ENCODE results near the gene TSPAN3. TPM values are rescaled to one million over a fixed set of nuclear protein-coding genes. Genes with fewer than 3 reads are reported as not detected.

The TSPAN3 gene
- total and polyA plus RNA-seq, 4 donors, result 49.3 to 82.8 (median 78.7) TPM

DNA sequence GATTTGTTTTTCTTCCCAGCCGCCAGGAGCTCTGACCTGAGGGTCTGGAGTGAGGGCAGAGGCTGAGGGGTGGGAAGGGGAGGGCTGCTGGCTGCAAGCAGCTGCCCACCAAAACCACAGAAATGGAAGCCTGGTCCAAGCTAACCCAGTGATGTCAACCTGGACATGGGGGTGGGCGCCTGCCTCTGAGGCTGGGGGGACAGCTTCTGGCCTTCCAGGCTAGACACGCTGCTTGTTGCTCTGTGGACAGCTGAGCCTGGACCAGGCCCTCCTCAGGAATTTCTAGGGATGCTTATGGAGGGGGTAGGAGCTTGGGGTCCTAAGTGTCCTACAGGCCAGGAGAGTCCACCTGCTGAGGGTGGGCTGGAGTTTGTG lies 54.6 kb downstream of the TSPAN3 start:
- no peaks in the 10 kb centered on the region for H3K27me3 ChIP-seq (ENCODE audit: control insufficient read depth in 4 of 4, insufficient read depth in 4 of 4, low read length in 3 of 4)
- H3K27ac ChIP-seq (ENCODE audit: low read depth in 1 of 2, low read length in 2 of 2), result no peak overlapping the region
- no peaks in the 10 kb centered on the region for H3K36me3 ChIP-seq (ENCODE audit: control insufficient read depth in 4 of 4, insufficient read depth in 3 of 4, low read depth in 1 of 4, low read length in 3 of 4)
- no peaks in the 10 kb centered on the region for H3K9me3 ChIP-seq (ENCODE audit: control insufficient read depth in 4 of 4, low read length in 3 of 4)
- H3K4me3 ChIP-seq (ENCODE audit: low read depth in 1 of 3, low read length in 3 of 3), result no peak overlapping the region
- DNase-seq (ENCODE audit: low spot score), result no peak
- H3K4me1 ChIP-seq (ENCODE audit: control insufficient read depth in 4 of 4, insufficient read depth in 4 of 4, low read length in 3 of 4), result no peaks in the 10 kb centered on the region
- 89% methylated on average over 3 of the region's 3 CpGs for WGBS
- no peak overlapping the region for H3K9ac ChIP-seq (ENCODE audit: low read depth in 1 of 2, low read length in 2 of 2)
- TF ChIP-seq JUND (IDR thresholded peaks at IDR 0.05) (no peak), RXRA (IDR thresholded peaks at IDR 0.05) (no peak), EGR1 (IDR thresholded peaks at IDR 0.05; ENCODE audit: low read depth in 2 of 2) (no peak), HNF4G (IDR thresholded peaks at IDR 0.05) (no peak), FOXA2 (IDR thresholded peaks at IDR 0.05) (no peak), YY1 (IDR thresholded peaks at IDR 0.05) (no peak), FOXA1 (IDR thresholded peaks at IDR 0.05) (no peak), NR2F2 (IDR thresholded peaks at IDR 0.05) (no peak)
- TF ChIP-seq, protein P1, sequence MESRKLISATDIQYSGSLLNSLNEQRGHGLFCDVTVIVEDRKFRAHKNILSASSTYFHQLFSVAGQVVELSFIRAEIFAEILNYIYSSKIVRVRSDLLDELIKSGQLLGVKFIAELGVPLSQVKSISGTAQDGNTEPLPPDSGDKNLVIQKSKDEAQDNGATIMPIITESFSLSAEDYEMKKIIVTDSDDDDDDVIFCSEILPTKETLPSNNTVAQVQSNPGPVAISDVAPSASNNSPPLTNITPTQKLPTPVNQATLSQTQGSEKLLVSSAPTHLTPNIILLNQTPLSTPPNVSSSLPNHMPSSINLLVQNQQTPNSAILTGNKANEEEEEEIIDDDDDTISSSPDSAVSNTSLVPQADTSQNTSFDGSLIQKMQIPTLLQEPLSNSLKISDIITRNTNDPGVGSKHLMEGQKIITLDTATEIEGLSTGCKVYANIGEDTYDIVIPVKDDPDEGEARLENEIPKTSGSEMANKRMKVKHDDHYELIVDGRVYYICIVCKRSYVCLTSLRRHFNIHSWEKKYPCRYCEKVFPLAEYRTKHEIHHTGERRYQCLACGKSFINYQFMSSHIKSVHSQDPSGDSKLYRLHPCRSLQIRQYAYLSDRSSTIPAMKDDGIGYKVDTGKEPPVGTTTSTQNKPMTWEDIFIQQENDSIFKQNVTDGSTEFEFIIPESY (IDR thresholded peaks at IDR 0.05), result no peak
- TF ChIP-seq, protein P2, sequence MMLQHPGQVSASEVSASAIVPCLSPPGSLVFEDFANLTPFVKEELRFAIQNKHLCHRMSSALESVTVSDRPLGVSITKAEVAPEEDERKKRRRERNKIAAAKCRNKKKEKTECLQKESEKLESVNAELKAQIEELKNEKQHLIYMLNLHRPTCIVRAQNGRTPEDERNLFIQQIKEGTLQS (IDR thresholded peaks at IDR 0.05), result no peak
- TF ChIP-seq, protein P3, sequence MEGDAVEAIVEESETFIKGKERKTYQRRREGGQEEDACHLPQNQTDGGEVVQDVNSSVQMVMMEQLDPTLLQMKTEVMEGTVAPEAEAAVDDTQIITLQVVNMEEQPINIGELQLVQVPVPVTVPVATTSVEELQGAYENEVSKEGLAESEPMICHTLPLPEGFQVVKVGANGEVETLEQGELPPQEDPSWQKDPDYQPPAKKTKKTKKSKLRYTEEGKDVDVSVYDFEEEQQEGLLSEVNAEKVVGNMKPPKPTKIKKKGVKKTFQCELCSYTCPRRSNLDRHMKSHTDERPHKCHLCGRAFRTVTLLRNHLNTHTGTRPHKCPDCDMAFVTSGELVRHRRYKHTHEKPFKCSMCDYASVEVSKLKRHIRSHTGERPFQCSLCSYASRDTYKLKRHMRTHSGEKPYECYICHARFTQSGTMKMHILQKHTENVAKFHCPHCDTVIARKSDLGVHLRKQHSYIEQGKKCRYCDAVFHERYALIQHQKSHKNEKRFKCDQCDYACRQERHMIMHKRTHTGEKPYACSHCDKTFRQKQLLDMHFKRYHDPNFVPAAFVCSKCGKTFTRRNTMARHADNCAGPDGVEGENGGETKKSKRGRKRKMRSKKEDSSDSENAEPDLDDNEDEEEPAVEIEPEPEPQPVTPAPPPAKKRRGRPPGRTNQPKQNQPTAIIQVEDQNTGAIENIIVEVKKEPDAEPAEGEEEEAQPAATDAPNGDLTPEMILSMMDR (IDR thresholded peaks at IDR 0.05; ENCODE audit: low read depth, low read length, missing input control), result no peak

DNA sequence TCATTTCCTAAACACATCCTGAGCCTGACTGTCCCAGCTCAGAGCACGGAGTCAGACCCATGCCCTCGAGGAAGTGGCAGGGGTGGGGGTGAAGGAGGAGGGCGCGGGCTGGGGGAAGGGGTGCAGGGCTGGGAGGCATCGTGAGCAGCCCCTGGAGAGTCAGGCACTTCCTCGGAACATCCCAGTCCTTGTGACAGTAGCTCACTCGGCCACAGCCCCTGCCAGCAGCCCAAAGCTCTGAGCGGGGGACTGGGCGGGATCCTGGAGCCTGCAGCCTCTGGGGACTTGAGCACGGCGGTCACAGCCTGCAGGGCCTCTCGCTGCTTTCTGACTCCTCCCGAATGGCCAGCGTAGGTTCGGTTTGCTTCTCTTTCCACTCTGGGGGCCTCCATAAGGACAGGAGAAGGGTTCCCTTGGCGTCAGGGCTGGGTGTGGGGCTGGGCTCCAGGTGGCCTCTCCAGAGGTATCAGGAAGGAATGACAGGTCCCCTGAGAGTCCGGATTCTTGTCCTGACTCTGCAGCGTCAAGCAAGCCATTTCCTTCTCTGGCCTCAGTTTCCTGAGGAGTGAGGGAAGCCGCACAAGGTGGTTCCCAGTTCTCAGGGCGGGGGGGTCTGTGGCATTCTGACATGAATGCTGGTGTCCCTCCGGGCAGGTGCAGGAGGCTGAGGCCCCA lies 55.1 kb downstream of the TSPAN3 start:
- TF ChIP-seq TAF1 (conservative IDR thresholded peaks at IDR 0.05) (no peak), SP1 (IDR thresholded peaks at IDR 0.05) (no peak), YY1 (IDR thresholded peaks at IDR 0.05) (no peak), NR2F2 (IDR thresholded peaks at IDR 0.05) (no peak), FOXA1 (IDR thresholded peaks at IDR 0.05) (no peak), GABPA (IDR thresholded peaks at IDR 0.05 in 1 of 2, conservative IDR thresholded peaks at IDR 0.05 in 1 of 2) (no peak), FOXA2 (IDR thresholded peaks at IDR 0.05) (no peak), EGR1 (IDR thresholded peaks at IDR 0.05; ENCODE audit: low read depth in 2 of 2) (no peak), HNF4G (IDR thresholded peaks at IDR 0.05) (no peak), HNF4A (conservative IDR thresholded peaks at IDR 0.05) (no peak), RAD21 (IDR thresholded peaks at IDR 0.05) (no peak), JUND (IDR thresholded peaks at IDR 0.05) (no peak), RXRA (IDR thresholded peaks at IDR 0.05) (no peak)
- TF ChIP-seq, protein P4, sequence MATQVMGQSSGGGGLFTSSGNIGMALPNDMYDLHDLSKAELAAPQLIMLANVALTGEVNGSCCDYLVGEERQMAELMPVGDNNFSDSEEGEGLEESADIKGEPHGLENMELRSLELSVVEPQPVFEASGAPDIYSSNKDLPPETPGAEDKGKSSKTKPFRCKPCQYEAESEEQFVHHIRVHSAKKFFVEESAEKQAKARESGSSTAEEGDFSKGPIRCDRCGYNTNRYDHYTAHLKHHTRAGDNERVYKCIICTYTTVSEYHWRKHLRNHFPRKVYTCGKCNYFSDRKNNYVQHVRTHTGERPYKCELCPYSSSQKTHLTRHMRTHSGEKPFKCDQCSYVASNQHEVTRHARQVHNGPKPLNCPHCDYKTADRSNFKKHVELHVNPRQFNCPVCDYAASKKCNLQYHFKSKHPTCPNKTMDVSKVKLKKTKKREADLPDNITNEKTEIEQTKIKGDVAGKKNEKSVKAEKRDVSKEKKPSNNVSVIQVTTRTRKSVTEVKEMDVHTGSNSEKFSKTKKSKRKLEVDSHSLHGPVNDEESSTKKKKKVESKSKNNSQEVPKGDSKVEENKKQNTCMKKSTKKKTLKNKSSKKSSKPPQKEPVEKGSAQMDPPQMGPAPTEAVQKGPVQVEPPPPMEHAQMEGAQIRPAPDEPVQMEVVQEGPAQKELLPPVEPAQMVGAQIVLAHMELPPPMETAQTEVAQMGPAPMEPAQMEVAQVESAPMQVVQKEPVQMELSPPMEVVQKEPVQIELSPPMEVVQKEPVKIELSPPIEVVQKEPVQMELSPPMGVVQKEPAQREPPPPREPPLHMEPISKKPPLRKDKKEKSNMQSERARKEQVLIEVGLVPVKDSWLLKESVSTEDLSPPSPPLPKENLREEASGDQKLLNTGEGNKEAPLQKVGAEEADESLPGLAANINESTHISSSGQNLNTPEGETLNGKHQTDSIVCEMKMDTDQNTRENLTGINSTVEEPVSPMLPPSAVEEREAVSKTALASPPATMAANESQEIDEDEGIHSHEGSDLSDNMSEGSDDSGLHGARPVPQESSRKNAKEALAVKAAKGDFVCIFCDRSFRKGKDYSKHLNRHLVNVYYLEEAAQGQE (IDR thresholded peaks at IDR 0.05), result no peak
- TF ChIP-seq, protein P1 (IDR thresholded peaks at IDR 0.05), result no peak
- TF ChIP-seq, protein P5, sequence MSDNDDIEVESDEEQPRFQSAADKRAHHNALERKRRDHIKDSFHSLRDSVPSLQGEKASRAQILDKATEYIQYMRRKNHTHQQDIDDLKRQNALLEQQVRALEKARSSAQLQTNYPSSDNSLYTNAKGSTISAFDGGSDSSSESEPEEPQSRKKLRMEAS (IDR thresholded peaks at IDR 0.05), result no peak
- TF ChIP-seq, protein P2 (IDR thresholded peaks at IDR 0.05), result no peak
- TF ChIP-seq, protein P3 (IDR thresholded peaks at IDR 0.05; ENCODE audit: low read depth, low read length, missing input control), result no peak
- H3K9me3 ChIP-seq (ENCODE audit: control insufficient read depth in 4 of 4, low read length in 3 of 4), result no peaks in the 10 kb centered on the region
- no peaks in the 10 kb centered on the region for H3K36me3 ChIP-seq (ENCODE audit: control insufficient read depth in 4 of 4, insufficient read depth in 3 of 4, low read depth in 1 of 4, low read length in 3 of 4)
- DNase-seq (ENCODE audit: low spot score), result no peak
- 73% methylated on average over 21 of the region's 21 CpGs for WGBS
- H3K27me3 ChIP-seq (ENCODE audit: control insufficient read depth in 4 of 4, insufficient read depth in 4 of 4, low read length in 3 of 4), result no peaks in the 10 kb centered on the region
- H3K27ac ChIP-seq (ENCODE audit: low read depth in 1 of 2, low read length in 2 of 2), result no peak overlapping the region
- H3K4me3 ChIP-seq (ENCODE audit: low read depth in 1 of 3, low read length in 3 of 3), result no peak overlapping the region
- H3K4me1 ChIP-seq (ENCODE audit: control insufficient read depth in 4 of 4, insufficient read depth in 4 of 4, low read length in 3 of 4), result no peaks in the 10 kb centered on the region
- no peak overlapping the region for H3K9ac ChIP-seq (ENCODE audit: low read depth in 1 of 2, low read length in 2 of 2)

All from liver (tissue), 9 donors.